WERI-Rb-1 (cell line): ENCODE data around the gene TOP2A.
A peak's percentile ranks its signal among the peaks of the same experiment; 100 is the strongest.

Source experiments
- DNase-seq: peaks from one replicate; pipeline ENCODE4 v3.0.0-alpha.2; 2020
- H3K27ac ChIP-seq: fragments of 250-450 bp; sonication (Bioruptor Pico); 2 replicates; pipeline ENCODE4 v1.5.1; 2020; ENCODE audit warnings: mild to moderate bottlenecking, moderate library complexity
- H3K27me3 ChIP-seq: fragments of 250-450 bp; sonication (Bioruptor Pico); 2 replicates; pipeline ENCODE4 v1.5.1; 2021; ENCODE audit warnings: mild to moderate bottlenecking, low read depth, moderate library complexity; ENCODE audit not compliant: insufficient read depth, severe bottlenecking
- H3K36me3 ChIP-seq: fragments of 250-450 bp; sonication (Bioruptor Pico); 2 replicates; pipeline ENCODE4 v1.5.1; 2020; ENCODE audit warnings: mild to moderate bottlenecking, moderate library complexity
- H3K4me3 ChIP-seq: 2 replicates; pipeline ENCODE4 v1.5.1; 2011; ENCODE audit warnings: low read depth, mild to moderate bottlenecking, control low read depth, low read length
- H3K9me3 ChIP-seq: fragments of 250-450 bp; sonication (Bioruptor Pico); 2 replicates; pipeline ENCODE4 v1.5.1; 2021; ENCODE audit warnings: mild to moderate bottlenecking, moderate library complexity; ENCODE audit not compliant: severe bottlenecking
- TF ChIP-seq, protein P1 (sequence below): IDR thresholded peaks from 2 replicates; pipeline ENCODE4 v1.5.1; 2011; ENCODE audit warnings: low read depth, mild to moderate bottlenecking, control low read depth, inconsistent platforms, low read length

TOP2A gene

DNA sequence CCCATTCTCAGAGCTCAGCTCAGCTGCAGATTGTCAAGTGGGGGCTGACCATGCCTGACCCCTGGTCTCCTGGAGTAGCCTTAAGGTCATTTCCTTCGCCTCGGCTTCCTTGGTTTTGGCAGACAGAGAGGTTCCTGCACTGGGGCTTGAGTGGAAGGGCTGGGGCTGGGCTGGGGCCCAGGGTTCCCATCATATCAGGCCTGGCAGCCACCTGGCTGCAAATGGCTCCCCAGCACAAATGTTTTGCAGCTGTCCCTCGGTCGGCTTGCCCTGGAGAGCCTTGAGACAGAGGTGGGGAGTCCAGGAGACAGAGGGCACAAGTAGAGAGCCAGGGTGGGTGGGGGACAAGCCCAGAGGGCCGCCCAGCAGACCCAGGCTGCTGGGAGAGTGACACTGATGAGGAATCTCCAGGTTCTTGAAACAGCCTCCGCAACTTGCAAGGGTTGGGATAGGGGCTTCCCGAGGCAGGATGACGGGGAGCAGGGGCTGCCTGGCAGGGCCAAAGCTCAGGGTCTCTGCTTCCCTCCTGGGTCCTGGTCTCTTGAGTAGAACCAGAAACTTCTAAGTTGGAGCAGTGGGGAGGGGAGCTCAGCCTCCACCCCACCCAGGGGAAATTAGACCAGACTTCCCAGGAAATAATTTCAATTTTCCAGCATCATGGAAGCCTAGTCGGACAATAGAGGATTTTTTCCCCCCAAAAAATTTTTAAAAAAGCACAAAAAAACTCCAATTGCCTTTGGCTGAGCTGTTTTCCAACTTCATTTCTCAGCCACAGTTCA, 44.8 kb upstream of the TOP2A start:
- Histone ChIP-seq H3K36me3 (peaks cover 6% of the 10 kb centered on the region), H3K27ac (peak overlapping the region; percentile 44), H3K4me3 (no peak overlapping the region), H3K27me3 (no peaks in the 10 kb centered on the region), H3K9me3 (no peaks in the 10 kb centered on the region)
- no peak for DNase-seq
- TF ChIP-seq, protein P1, sequence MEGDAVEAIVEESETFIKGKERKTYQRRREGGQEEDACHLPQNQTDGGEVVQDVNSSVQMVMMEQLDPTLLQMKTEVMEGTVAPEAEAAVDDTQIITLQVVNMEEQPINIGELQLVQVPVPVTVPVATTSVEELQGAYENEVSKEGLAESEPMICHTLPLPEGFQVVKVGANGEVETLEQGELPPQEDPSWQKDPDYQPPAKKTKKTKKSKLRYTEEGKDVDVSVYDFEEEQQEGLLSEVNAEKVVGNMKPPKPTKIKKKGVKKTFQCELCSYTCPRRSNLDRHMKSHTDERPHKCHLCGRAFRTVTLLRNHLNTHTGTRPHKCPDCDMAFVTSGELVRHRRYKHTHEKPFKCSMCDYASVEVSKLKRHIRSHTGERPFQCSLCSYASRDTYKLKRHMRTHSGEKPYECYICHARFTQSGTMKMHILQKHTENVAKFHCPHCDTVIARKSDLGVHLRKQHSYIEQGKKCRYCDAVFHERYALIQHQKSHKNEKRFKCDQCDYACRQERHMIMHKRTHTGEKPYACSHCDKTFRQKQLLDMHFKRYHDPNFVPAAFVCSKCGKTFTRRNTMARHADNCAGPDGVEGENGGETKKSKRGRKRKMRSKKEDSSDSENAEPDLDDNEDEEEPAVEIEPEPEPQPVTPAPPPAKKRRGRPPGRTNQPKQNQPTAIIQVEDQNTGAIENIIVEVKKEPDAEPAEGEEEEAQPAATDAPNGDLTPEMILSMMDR: no peak

- DNase-seq: peak; percentile 42
- Histone ChIP-seq H3K36me3 (peaks cover 12% of the 10 kb centered on the region), H3K4me3 (no peak overlapping the region), H3K27me3 (no peaks in the 10 kb centered on the region), H3K9me3 (no peaks in the 10 kb centered on the region), H3K27ac (peak overlapping the region; percentile 44)
- TF ChIP-seq, protein P1: no peak
Measured at GRCh38 chr17:40461732-40462342, 44.1 kb upstream of the TOP2A start.

- TF ChIP-seq, protein P1: no peak
- Histone ChIP-seq H3K9me3 (no peaks in the 10 kb centered on the region), H3K27ac (peak overlapping the region; percentile 44), H3K36me3 (peaks cover 19% of the 10 kb centered on the region), H3K4me3 (no peak overlapping the region), H3K27me3 (no peaks in the 10 kb centered on the region)
- no peak for DNase-seq
Measured at GRCh38 chr17:40460968-40461731, 43.5 kb upstream of the TOP2A start.

DNA sequence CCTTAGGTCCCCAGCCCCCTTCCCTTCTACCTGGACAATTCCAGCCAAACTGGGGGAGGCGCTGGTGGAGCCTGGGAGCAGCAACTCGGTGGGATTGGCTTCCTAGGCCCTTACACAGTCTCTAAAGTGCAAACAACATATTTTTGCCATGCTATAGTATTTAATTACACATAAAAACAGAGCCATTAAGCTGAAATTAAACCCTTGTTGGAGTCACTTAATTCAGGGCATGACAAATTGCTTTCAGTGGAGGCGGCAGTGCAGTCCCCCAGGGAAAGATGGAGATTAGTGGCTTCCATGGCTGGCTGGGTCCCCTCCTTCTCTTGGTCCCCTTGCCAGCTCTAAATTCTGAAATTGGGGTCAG, 42.9 kb upstream of the TOP2A start:
- Histone ChIP-seq H3K36me3 (peaks cover 25% of the 10 kb centered on the region), H3K27me3 (no peaks in the 10 kb centered on the region), H3K9me3 (no peaks in the 10 kb centered on the region), H3K27ac (no peak overlapping the region; the same call in 1 of the 2 replicates), H3K4me3 (no peak overlapping the region)
- DNase-seq: no peak
- TF ChIP-seq, protein P1: no peak

GRCh38 chr17:40459636-40460603, 42.2 kb upstream of the TOP2A start:
- Histone ChIP-seq H3K9me3 (no peaks in the 10 kb centered on the region), H3K36me3 (peaks cover 26% of the 10 kb centered on the region), H3K27ac (no peak overlapping the region), H3K4me3 (no peak overlapping the region), H3K27me3 (no peaks in the 10 kb centered on the region)
- TF ChIP-seq, protein P1: no peak
- no peak for DNase-seq
